GM10248 (cell line): ENCODE results near the gene GNG11.

Experiments
- CTCF ChIA-PET: fragments of 300-600 bp; sonication (Branson Sonifier 250); formaldehyde crosslinking; extraction: SDS; loops from one replicate; lab custom pipeline; 2021; ENCODE audit warnings: antibody characterized with exemption; lab: Yijun Ruan, JAX
- POLR2A ChIA-PET: fragments of 350-650 bp; sonication (Branson Sonifier 250); formaldehyde crosslinking; extraction: SDS; loops from one replicate; lab custom pipeline; 2020; ENCODE audit warnings: antibody characterized with exemption; lab: Yijun Ruan, JAX
- DNase-seq: peaks from one replicate; pipeline ENCODE4 v3.0.0; 2012; ENCODE audit errors: extremely low spot score
- CTCF ChIP-seq: IDR thresholded peaks from 2 replicates; pipeline ENCODE4 v1.5.1; 2012; ENCODE audit warnings: mild to moderate bottlenecking, low read depth; ENCODE audit errors: extremely low read depth, missing control alignments, control extremely low read depth

Gene GNG11

GRCh38 chr7:93935102-93935501 is 13.6 kb downstream of the GNG11 start:
- ChIA-PET CTCF (no interaction called here), POLR2A (no interaction called here)
- TF ChIP-seq CTCF: no peak
- no peak for DNase-seq

DNA sequence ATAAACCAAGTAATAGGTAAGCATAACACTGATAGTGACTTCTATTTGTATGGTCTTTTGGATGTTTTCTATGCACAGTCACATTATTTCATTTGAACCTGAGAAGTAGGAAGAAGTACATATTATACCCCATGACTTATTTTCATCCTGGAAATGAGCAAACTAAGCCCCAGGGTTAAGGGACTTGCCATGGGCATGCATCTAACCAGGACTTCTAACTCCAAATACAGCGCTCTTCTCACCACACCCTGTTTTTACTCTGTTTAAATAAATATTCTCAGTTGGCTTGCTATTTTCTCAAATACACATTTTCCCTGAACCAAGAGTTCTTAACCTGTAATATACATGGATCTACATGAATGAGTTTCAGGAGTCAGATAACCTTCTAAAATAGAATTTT is 16.3 kb downstream of the GNG11 start:
- ChIA-PET POLR2A (no interaction called here), CTCF (no interaction called here)
- no peak for DNase-seq
- TF ChIP-seq CTCF: no peak

GRCh38 chr7:93938293-93938692 is 16.8 kb downstream of the GNG11 start:
- no peak for DNase-seq
- POLR2A ChIA-PET: no interaction called here
- CTCF ChIA-PET: no interaction called here
- TF ChIP-seq CTCF: no peak

DNA sequence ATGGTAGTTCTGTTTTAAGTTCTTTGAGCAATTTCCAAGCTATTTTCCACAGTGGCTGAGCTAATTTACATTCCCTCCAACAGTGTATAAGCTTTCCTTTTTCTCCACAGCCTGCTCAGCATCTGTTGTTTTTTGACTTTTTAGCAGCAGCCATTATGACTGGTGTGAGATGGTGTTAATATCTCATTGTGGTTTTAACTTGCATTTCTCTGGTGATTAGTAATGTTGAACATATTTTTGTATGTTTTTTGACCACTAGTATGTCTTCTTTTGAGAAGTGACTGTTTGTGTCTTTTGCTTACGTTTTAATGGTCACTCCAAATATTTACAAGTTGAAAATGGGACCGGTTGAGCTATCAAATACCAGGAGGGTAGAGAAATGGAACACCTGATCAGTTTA is 20.4 kb downstream of the GNG11 start:
- POLR2A ChIA-PET: no interaction called here
- CTCF ChIA-PET: interaction anchor here (0.9 to 2.1 kb wide), 2 partner anchors 10 to 13 kb away, joined by 5 to 7 read pairs; no protein-coding TSS in a partner anchor
- DNase-seq: no peak
- no peak for TF ChIP-seq CTCF

- TF ChIP-seq CTCF: no peak
- DNase-seq: no peak
- ChIA-PET CTCF (no interaction called here), POLR2A (no interaction called here)
Observed at GRCh38 chr7:93943816-93944540, 22.4 kb downstream of the GNG11 start.

- POLR2A ChIA-PET: no interaction called here
- CTCF ChIA-PET: no interaction called here
- TF ChIP-seq CTCF: no peak
- DNase-seq: no peak
Observed at GRCh38 chr7:93944673-93945072, 23.1 kb downstream of the GNG11 start.
